Panc1 (cell line): ENCODE data around the gene THAP11. TPM values are rescaled to one million over a fixed set of nuclear protein-coding genes. Genes with fewer than 3 reads are reported as not detected.
"Not testable (repeated sequence)": the region's sequence is repeated elsewhere in the genome, so short reads cannot be mapped to it uniquely, and the experiment has no call there.

Experiments
- ATAC-seq: fragments of 200-7000 bp; cut with Tn5 transposase; 2 replicates; pipeline ENCODE4 v1.9.1; 2020; ENCODE audit warnings: mild to moderate bottlenecking, moderate library complexity
- BruUV-seq: library from RNA; stranded (reverse); fragments of 400-500 nt; replicated peaks from 2 replicates; lab custom pipeline; 2021; lab: Mats Ljungman, UMichigan
- CTCF ChIA-PET: fragments of 300-600 bp; sonication (Branson Sonifier 250); formaldehyde crosslinking; loops from one replicate; lab custom pipeline; 2022; ENCODE audit warnings: antibody characterized with exemption; lab: Charles Lee
- POLR2A ChIA-PET: fragments of 300-600 bp; sonication (Branson Sonifier 250); formaldehyde crosslinking; loops from one replicate; lab custom pipeline; 2022; ENCODE audit warnings: antibody characterized with exemption; lab: Charles Lee
- DNase-seq: peaks from one replicate; pipeline ENCODE4 v3.0.0-alpha.2; 2010; ENCODE audit warnings: low read depth, low spot score
- H3K27ac ChIP-seq: 2 replicates; pipeline ENCODE4 v1.5.1; 2011; ENCODE audit warnings: mild to moderate bottlenecking, low read length, inconsistent platforms
- H3K27me3 ChIP-seq: fragments of 200-500 bp; sonication (Bioruptor generic); 2 replicates; pipeline ENCODE4 v1.6.0; 2014; ENCODE audit warnings: low read length, inconsistent platforms; ENCODE audit not compliant: control insufficient read depth, insufficient read depth
- H3K36me3 ChIP-seq: fragments of 200-500 bp; sonication (Bioruptor generic); 2 replicates; pipeline ENCODE4 v1.5.1; 2014; ENCODE audit warnings: inconsistent platforms, mild to moderate bottlenecking, low read length, moderate library complexity; ENCODE audit not compliant: control insufficient read depth, insufficient read depth
- H3K4me1 ChIP-seq: 2 replicates; pipeline ENCODE4 v1.5.1; 2011; ENCODE audit warnings: inconsistent platforms, mild to moderate bottlenecking, low read length, moderate library complexity; ENCODE audit not compliant: control insufficient read depth, insufficient read depth
- H3K4me3 ChIP-seq, 2 experiments: 2 replicates each; pipeline ENCODE4 v1.5.1; 2011 to 2012; ENCODE audit warnings: low read depth in 2 of 2, low read length in 2 of 2, mild to moderate bottlenecking in 2 of 2, inconsistent platforms in 1 of 2, moderate library complexity in 1 of 2
- H3K9me3 ChIP-seq: fragments of 200-500 bp; sonication (Bioruptor generic); 2 replicates; pipeline ENCODE4 v1.5.1; 2014; ENCODE audit warnings: low read depth, mild to moderate bottlenecking, inconsistent platforms, low read length, moderate library complexity; ENCODE audit not compliant: control insufficient read depth, insufficient read depth
- CTCF ChIP-seq: fragments of 450-650 bp; IDR thresholded peaks from 2 replicates; pipeline ENCODE4 v1.5.1; 2017; ENCODE audit warnings: mild to moderate bottlenecking
- POLR2AphosphoS5 ChIP-seq: IDR thresholded peaks from 2 replicates; pipeline ENCODE4 v1.6.1; 2012; ENCODE audit warnings: mild to moderate bottlenecking, low read depth, low read length, moderate library complexity
- REST ChIP-seq, 2 experiments: IDR thresholded peaks; 2 replicates each; pipeline ENCODE4 v1.6.1; 2011 to 2012; ENCODE audit warnings: low read depth in 2 of 2, control low read depth in 1 of 2, low read length in 1 of 2, mild to moderate bottlenecking in 1 of 2, moderate library complexity in 1 of 2; ENCODE audit not compliant: insufficient read depth in 1 of 2
- SIN3A ChIP-seq: IDR thresholded peaks from 2 replicates; pipeline ENCODE4 v1.6.1; 2012; ENCODE audit warnings: low read depth, mild to moderate bottlenecking, low read length, moderate library complexity, borderline replicate concordance; ENCODE audit not compliant: insufficient read depth
- TCF7L2 ChIP-seq: IDR thresholded peaks from 2 replicates; pipeline ENCODE4 v1.6.1; 2011; ENCODE audit warnings: mild to moderate bottlenecking, low read depth, low read length, inconsistent platforms
- in situ Hi-C: cut with HindIII; loops from 2 replicates; pipeline ENCODE4 v1.10.0; 2016; ENCODE audit warnings: low sequenced_read_pairs, low pct_unique_long_range_greater_than_20kb
- intact Hi-C: fragments of 100-400 bp; cut with micrococcal nuclease; formaldehyde crosslinking; loops from one replicate; pipeline ENCODE4 v1.10.0; 2022; ENCODE audit not compliant: unreplicated experiment
- total RNA-seq: library from RNA; stranded (reverse); gene quantifications from one replicate; pipeline ENCODE4 v1.2.1, GENCODE V29; 2021; ENCODE audit not compliant: unreplicated experiment

The THAP11 gene
- total RNA-seq, 1 experiment from 2014 or later: 27.3 TPM

GRCh38 chr16:67862623-67863583 is 20.8 kb downstream of the THAP11 start:
- ATAC-seq (no peak), DNase-seq (no peak)
- Histone ChIP-seq H3K27ac (no peak overlapping the region), H3K36me3 (no peaks in the 10 kb centered on the region; the same call in none of the 2 replicates), H3K27me3 (no peaks in the 10 kb centered on the region), H3K4me1 (no peaks in the 10 kb centered on the region), H3K4me3 (no peak overlapping the region), H3K9me3 (no peaks in the 10 kb centered on the region)
- POLR2A ChIA-PET: no interaction called here
- CTCF ChIA-PET: interaction anchor here (0.6 kb wide), 1 partner anchor 343 kb away, joined by 6 read pairs; no protein-coding TSS in a partner anchor
- no peak for TF ChIP-seq SIN3A
- TF ChIP-seq CTCF: no peak
- TF ChIP-seq TCF7L2: no peak
- TF ChIP-seq POLR2AphosphoS5: no peak
- no peak for TF ChIP-seq REST (IDR thresholded peaks at IDR 0.05; ENCODE audit: insufficient read depth in 1 of 2, low read depth in 2 of 2, low read length in 1 of 2)
- intact Hi-C loops: no loop called here
- in situ Hi-C loops: no loop called here
- BruUV-seq: no TSS peak

- H3K27ac ChIP-seq, CTCF ChIA-PET: not testable (repeated sequence)
Measured at GRCh38 chr16:67864044-67864443, 21.9 kb downstream of the THAP11 start.

DNA sequence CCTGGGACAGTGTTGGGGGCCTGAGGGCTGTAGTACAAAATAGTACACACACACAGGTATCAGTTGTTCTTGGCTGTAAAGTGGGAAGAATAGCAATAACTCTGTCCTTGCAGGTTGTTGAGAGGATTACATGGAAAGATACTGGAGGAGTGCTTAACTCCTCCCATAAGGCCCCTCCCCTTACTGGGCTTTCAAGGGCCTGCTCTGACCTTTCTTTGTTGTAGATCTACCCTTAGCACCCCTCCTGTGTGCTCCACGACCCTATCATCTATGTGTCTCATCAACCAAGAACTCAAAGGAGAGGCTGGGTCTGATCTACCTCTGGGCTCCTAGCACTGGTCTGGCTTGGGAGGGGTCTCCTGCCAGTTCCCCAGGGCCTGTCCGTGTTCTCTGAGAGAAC is 22.5 kb downstream of the THAP11 start:
- Histone ChIP-seq H3K4me1 (no peaks in the 10 kb centered on the region), H3K27me3 (no peaks in the 10 kb centered on the region), H3K9me3 (no peaks in the 10 kb centered on the region), H3K27ac (no peak overlapping the region), H3K36me3 (no peaks in the 10 kb centered on the region; the same call in none of the 2 replicates), H3K4me3 (no peak overlapping the region)
- BruUV-seq: no TSS peak
- POLR2A ChIA-PET: no interaction called here
- DNase-seq (no peak), ATAC-seq (no peak)
- in situ Hi-C loops (no loop called here), intact Hi-C loops (no loop called here)
- no peak for TF ChIP-seq REST (IDR thresholded peaks at IDR 0.05; ENCODE audit: insufficient read depth in 1 of 2, low read depth in 2 of 2, low read length in 1 of 2)
- no peak for TF ChIP-seq POLR2AphosphoS5
- TF ChIP-seq TCF7L2: no peak
- no peak for TF ChIP-seq SIN3A
- no peak for TF ChIP-seq CTCF
- CTCF ChIA-PET: no interaction called here

More at GRCh38 chr16:67864044-67864443, 21.9 kb downstream of the THAP11 start:
- H3K27me3 ChIP-seq, H3K4me1 ChIP-seq, ATAC-seq, DNase-seq, H3K9me3 ChIP-seq, POLR2A ChIA-PET, H3K4me3 ChIP-seq, in situ Hi-C loops, BruUV-seq, H3K36me3 ChIP-seq, intact Hi-C loops: not testable (repeated sequence)
